Activated CD8-positive, alpha-beta T cell treated with anti-CD3 and anti-CD28 coated beads, Interleukin-2, amount 10 ng/mL, durations not matched to agents 7 days and 5 days (primary cell): Measurements from ENCODE around the gene TRPM3. TPM values are rescaled to one million over a fixed set of nuclear protein-coding genes. Genes with fewer than 3 reads are reported as not detected.

Source experiments
- ATAC-seq: fragments of 150-1000 bp; cut with Tn5 transposase; one replicate; pipeline ENCODE4 v1.10.0; 2021; ENCODE audit warnings: moderate library complexity
- CTCF ChIA-PET: fragments of 350-600 bp; sonication (Branson Sonifier 250); formaldehyde crosslinking; loops from one replicate; lab custom pipeline; 2021; ENCODE audit warnings: antibody characterized with exemption; lab: Charles Lee
- POLR2A ChIA-PET: fragments of 350-600 bp; sonication (Branson Sonifier 250); formaldehyde crosslinking; loops from one replicate; lab custom pipeline; 2021; ENCODE audit warnings: antibody characterized with exemption; lab: Charles Lee
- DNase-seq: peaks from one replicate; pipeline ENCODE4 v3.0.0-alpha.2; 2020
- H3K27ac Mint-ChIP-seq: one replicate; pipeline ENCODE4 v1.8.0; 2021; ENCODE audit warnings: mild to moderate bottlenecking, mixed read lengths
- H3K27me3 Mint-ChIP-seq: one replicate; pipeline ENCODE4 v1.8.0; 2021; ENCODE audit warnings: low read depth, mixed read lengths
- H3K36me3 Mint-ChIP-seq: one replicate; pipeline ENCODE4 v1.8.0; 2021; ENCODE audit warnings: low read depth, mixed read lengths
- H3K4me1 Mint-ChIP-seq: one replicate; pipeline ENCODE4 v1.8.0; 2021; ENCODE audit warnings: low read depth, mixed read lengths
- H3K4me3 Mint-ChIP-seq: one replicate; pipeline ENCODE4 v1.8.0; 2021; ENCODE audit warnings: mild to moderate bottlenecking, mixed read lengths
- H3K9me3 Mint-ChIP-seq: one replicate; pipeline ENCODE4 v1.8.0; 2022; ENCODE audit warnings: mixed read lengths; ENCODE audit not compliant: insufficient read depth
- total RNA-seq, 2 experiments: library from RNA; stranded (reverse); gene quantifications; one replicate each; pipeline ENCODE4 v1.2.3, GENCODE V29; 2021

The TRPM3 gene
- total RNA-seq, 2 experiments from 2014 or later, result not detected

DNA sequence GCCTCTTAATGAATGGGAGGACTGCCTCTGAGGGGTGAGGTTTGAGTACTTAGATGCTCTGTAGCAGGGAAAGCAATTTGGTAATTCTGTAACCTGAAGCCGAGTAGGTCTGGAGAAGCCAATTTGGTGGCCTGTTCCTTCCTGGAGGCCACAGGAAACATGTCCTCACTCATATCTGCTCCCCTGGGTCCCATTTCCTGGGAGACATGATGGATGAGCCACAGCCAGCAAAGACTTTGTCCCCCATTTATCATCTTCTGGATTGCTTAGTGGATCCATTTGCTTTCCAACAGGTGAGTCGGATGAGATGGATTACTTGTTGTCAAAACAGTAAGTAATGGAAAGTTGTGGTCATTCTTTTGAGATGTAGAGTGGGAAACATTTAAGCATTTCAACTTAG, 607.1 kb downstream of the TRPM3 start:
- Mint-ChIP-seq H3K27me3 (peaks cover 1% of the 10 kb centered on the region), H3K27ac (no peak overlapping the region), H3K4me3 (no peak overlapping the region), H3K36me3 (peaks cover 1% of the 10 kb centered on the region), H3K4me1 (no peaks in the 10 kb centered on the region), H3K9me3 (no peaks in the 10 kb centered on the region)
- DNase-seq (no peak), ATAC-seq (no peak)
- ChIA-PET CTCF (interaction anchor here (1.5 to 1.8 kb wide), 2 partner anchors 63 to 88 kb away, joined by 4 to 8 read pairs; no protein-coding TSS in a partner anchor), POLR2A (no interaction called here)

DNA sequence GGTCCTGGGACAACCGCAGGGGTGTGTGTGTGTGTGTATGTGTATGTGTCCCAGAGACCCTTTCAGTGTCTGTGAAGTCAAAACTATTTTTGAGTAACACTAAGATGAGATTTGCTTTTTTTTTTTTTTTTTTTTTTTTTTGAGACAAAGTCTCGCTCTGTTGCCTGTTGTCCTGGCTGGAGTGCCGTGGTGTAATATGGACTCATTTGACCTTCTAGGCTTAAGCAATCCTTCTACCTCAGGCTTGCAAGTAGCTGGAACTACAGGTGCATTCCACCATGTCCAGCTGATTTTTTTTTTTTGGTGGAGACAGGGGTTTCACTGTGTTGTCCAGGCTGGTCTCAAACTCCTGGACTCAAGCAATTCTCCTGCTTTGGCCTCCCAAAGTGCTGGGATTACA, 609.6 kb downstream of the TRPM3 start:
- Mint-ChIP-seq H3K27ac (no peak overlapping the region), H3K36me3 (peaks cover 1% of the 10 kb centered on the region), H3K9me3 (no peaks in the 10 kb centered on the region), H3K4me3 (no peak overlapping the region), H3K27me3 (peaks cover 1% of the 10 kb centered on the region), H3K4me1 (no peaks in the 10 kb centered on the region)
- no peak for ATAC-seq
- DNase-seq, result no peak
- ChIA-PET POLR2A (interaction anchor here (1.1 kb wide), 1 partner anchor 68 kb away, joined by 3 read pairs; no protein-coding TSS in a partner anchor), CTCF (interaction anchor here (4.0 kb wide), 1 partner anchor 10 kb away, joined by 25 read pairs; no protein-coding TSS in a partner anchor)

DNA sequence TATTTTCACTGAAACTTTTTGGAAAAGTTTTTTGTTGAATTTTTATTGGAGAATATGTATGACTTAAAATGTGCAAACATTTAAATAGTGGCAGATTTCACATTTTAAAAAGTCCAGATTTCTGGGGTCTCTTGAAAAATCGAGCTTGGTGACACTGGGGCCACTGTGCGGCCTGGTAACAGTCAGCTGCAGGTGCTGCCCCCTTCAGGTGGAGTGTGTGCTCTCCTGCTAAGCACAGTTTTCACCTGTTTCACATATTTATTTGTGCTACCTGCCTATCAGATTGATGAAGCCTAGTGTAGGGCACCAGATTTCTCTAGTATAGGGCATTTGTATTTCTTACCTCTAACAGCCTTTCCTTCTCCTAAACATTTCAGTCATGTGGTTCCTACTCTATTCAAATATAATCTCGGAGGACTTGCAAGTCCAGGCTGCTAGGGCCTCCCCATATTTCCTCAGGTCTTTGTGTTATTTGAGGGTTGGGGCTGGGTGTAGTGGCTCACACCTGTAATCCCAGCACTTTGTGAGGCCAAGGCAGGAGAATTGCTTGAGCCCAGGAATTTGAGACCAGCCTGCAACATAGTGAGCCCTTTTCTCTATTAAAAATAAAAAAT, 611.2 kb downstream of the TRPM3 start:
- POLR2A ChIA-PET, result interaction anchor here (0.9 kb wide), 1 partner anchor 96 kb away, joined by 3 read pairs; the partner anchor contains the start of gene KLF9
- ATAC-seq, result no peak
- CTCF ChIA-PET, result interaction anchor here (1.0 to 4.0 kb wide), 11 partner anchors 8 to 92 kb away, joined by 3 to 25 read pairs (median 4); no protein-coding TSS in a partner anchor

DNA sequence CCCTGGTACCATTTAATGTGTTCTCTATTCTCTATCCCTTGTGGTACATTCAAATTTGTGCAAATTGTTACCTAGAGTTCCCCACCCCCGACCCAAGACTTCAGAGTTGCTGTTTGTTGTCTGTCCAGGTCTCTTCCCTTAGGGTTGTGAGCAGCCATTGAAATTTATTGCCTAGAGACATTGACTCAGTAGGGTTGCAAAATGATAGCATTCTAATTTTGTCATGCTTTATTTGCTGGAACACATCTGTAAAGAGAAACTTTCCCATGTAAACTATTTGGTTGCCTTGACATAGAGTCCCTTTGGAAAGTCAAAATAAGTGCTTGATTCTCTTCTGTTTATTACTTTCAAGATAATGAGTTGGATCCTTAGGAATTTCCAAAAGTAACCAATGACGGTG, 615.3 kb downstream of the TRPM3 start:
- Mint-ChIP-seq H3K4me1 (peaks cover 4% of the 10 kb centered on the region), H3K9me3 (no peaks in the 10 kb centered on the region), H3K27me3 (no peaks in the 10 kb centered on the region), H3K27ac (no peak overlapping the region), H3K4me3 (no peak overlapping the region), H3K36me3 (no peaks in the 10 kb centered on the region)
- ChIA-PET CTCF (no interaction called here), POLR2A (no interaction called here)
- ATAC-seq (no peak), DNase-seq (no peak)

More for the DNA sequence above, 611.2 kb downstream of the TRPM3 start:
- H3K4me3 Mint-ChIP-seq, result no peak overlapping the region
- H3K4me1 Mint-ChIP-seq, result no peaks in the 10 kb centered on the region
- no peak overlapping the region for H3K27ac Mint-ChIP-seq
- peak; percentile 46 for DNase-seq
- no peaks in the 10 kb centered on the region for H3K36me3 Mint-ChIP-seq
- no peaks in the 10 kb centered on the region for H3K9me3 Mint-ChIP-seq
- H3K27me3 Mint-ChIP-seq, result peaks cover 1% of the 10 kb centered on the region

DNA sequence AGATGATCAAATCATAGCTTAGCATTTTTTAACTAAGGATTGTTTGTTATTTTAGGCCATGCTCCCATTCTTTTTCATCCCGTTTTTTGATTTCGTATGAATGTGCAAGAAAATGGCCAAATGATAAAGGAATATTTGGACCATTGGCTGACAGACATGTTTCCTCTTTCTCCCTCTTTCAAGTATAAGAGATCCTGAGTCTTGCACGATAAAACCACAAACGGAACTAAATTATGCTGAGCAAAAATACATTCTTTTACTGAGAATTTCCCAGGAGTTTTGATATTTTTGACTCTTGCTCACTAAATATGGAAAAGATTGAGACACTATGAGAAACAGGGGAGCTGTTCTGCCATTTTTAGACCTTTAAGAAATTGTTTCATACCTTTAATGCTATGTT, 616.6 kb downstream of the TRPM3 start:
- Mint-ChIP-seq H3K27me3 (no peaks in the 10 kb centered on the region), H3K36me3 (no peaks in the 10 kb centered on the region), H3K4me1 (peaks cover 4% of the 10 kb centered on the region), H3K4me3 (no peak overlapping the region), H3K9me3 (no peaks in the 10 kb centered on the region), H3K27ac (no peak overlapping the region)
- DNase-seq, result no peak
- POLR2A ChIA-PET, result interaction anchor here (0.6 kb wide), 1 partner anchor 79 kb away, joined by 3 read pairs; no protein-coding TSS in a partner anchor
- ATAC-seq, result no peak
- CTCF ChIA-PET, result interaction anchor here (0.7 to 1.4 kb wide), 3 partner anchors 18 to 168 kb away, joined by 3 to 5 read pairs (median 4); no protein-coding TSS in a partner anchor

DNA sequence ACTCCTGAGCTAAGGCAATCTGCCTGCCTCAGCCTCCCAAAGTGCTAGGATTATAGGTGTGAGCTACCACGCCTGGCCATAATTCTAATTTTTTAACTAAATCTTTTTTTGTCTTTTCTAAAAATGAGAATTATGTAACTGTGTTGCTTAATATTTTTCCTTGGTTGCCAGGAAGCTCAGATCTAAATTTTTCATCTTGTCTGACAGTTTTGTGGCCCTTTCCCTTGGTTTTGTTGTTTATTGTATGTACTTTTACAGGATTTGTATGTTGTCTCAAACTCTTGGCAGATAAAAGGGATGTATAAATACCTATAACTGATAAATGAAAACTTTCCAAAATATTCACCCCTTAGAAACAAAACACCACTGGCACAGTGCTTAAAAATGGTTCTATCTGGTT, 618.7 kb downstream of the TRPM3 start:
- no peak for DNase-seq
- ChIA-PET POLR2A (no interaction called here), CTCF (interaction anchor here (0.7 to 2.9 kb wide), 2 partner anchors 30 to 100 kb away, joined by 3 to 11 read pairs; no protein-coding TSS in a partner anchor)
- Mint-ChIP-seq H3K9me3 (no peaks in the 10 kb centered on the region), H3K4me1 (peaks cover 4% of the 10 kb centered on the region), H3K4me3 (no peak overlapping the region), H3K27ac (no peak overlapping the region), H3K36me3 (no peaks in the 10 kb centered on the region), H3K27me3 (no peaks in the 10 kb centered on the region)
- ATAC-seq, result no peak

DNA sequence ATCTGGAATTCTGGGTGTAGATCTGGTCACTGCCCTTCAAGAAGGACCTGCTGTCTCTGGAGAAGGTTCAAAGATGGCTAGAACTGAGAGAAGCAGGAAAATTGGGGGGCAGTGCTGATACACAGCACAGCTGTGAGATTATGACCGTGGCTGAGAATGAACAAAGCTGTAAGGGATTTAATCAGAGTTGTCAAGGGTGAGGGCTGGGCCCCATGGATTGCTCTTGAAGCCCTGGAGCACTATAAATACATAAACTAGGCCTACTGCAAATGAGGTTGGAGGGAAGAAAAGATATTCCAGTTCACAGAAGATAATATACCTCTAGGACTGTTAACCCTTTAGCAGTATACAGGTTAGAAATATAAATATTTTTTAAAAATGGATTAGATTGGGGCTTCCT, 620.6 kb downstream of the TRPM3 start:
- H3K36me3 Mint-ChIP-seq, result no peaks in the 10 kb centered on the region
- DNase-seq, result no peak
- no peaks in the 10 kb centered on the region for H3K9me3 Mint-ChIP-seq
- H3K4me1 Mint-ChIP-seq, result peaks cover 4% of the 10 kb centered on the region
- ChIA-PET POLR2A (no interaction called here), CTCF (interaction anchor here (1.8 to 2.9 kb wide), 2 partner anchors 9 to 102 kb away, joined by 6 to 11 read pairs; no protein-coding TSS in a partner anchor)
- no peak for ATAC-seq
- H3K27me3 Mint-ChIP-seq, result no peaks in the 10 kb centered on the region
- no peak overlapping the region for H3K27ac Mint-ChIP-seq
- no peak overlapping the region for H3K4me3 Mint-ChIP-seq

DNA sequence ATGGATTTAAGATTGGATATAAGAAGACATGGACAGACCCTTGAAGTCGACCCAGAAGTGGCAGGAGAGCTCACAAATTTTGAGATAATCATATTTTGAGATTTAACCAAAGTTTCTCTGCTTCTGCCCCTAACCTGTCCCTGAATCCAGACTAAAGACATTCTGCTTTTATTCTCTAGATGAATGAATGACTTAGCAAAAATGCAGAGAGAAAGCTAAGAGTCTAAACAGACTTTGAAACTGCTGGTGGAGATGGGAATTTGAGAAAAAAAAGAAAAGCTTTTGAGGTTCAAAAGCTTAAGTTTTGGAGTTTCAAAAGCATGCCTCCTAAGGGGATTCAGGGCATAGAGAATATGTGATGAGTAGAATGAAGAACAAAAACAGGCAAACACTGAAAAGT, 621.8 kb downstream of the TRPM3 start:
- CTCF ChIA-PET, result interaction anchor here (1.8 to 2.4 kb wide), 2 partner anchors 11 to 103 kb away, joined by 6 to 8 read pairs; no protein-coding TSS in a partner anchor
- Mint-ChIP-seq H3K27ac (no peak overlapping the region), H3K36me3 (no peaks in the 10 kb centered on the region)

DNA sequence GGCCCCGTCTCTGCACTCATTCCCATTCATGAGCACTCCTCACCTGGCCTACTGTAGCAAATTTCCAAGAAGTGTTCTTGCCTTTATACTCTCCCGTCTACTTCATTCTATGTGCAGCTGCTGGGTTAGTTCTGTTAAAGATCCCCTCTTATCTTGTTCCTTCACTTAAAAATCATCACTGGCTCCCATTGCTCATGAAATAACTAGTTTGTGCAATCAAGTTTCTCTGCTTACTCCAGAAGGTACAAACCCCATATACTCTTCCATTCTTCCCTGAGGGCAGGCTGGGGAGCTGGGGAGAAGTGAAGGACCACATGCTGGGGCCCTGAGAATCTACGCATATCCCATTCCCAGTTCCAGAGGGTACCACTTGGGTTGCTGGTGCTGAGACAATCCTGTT, 622.6 kb downstream of the TRPM3 start:
- Mint-ChIP-seq H3K27me3 (no peaks in the 10 kb centered on the region), H3K4me3 (no peak overlapping the region), H3K36me3 (no peaks in the 10 kb centered on the region), H3K27ac (no peak overlapping the region), H3K9me3 (no peaks in the 10 kb centered on the region), H3K4me1 (peaks cover 17% of the 10 kb centered on the region)
- ATAC-seq (no peak), DNase-seq (no peak)
- CTCF ChIA-PET, result interaction anchor here (1.1 to 2.4 kb wide), 3 partner anchors 11 to 104 kb away, joined by 3 to 8 read pairs (median 6); no protein-coding TSS in a partner anchor
- POLR2A ChIA-PET, result no interaction called here

More for the DNA sequence above, 621.8 kb downstream of the TRPM3 start:
- Mint-ChIP-seq H3K9me3 (no peaks in the 10 kb centered on the region), H3K4me1 (peaks cover 10% of the 10 kb centered on the region), H3K27me3 (no peaks in the 10 kb centered on the region), H3K4me3 (no peak overlapping the region)
- POLR2A ChIA-PET, result no interaction called here
- no peak for ATAC-seq
- no peak for DNase-seq

DNA sequence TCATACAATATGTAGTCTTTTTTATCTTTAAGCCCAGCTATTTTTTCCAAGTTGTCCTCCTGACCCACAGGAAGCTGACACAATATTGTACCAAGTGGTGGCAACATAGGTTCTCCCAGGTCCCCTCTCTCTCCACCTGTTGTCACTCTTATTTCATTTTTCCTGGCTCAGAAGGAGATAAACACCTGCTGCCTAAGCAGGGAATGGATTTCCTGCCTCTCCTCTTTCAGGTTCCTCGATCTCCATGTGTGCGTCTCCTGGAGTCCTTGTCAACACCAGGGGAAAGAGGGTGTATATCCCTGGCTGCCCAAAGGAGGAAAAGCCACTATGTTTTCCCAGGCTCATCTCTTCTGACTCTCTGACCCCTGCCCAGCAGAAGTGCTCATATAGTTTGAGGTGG, 625.2 kb downstream of the TRPM3 start:
- Mint-ChIP-seq H3K9me3 (no peaks in the 10 kb centered on the region), H3K27ac (no peak overlapping the region), H3K27me3 (no peaks in the 10 kb centered on the region), H3K4me1 (peaks cover 34% of the 10 kb centered on the region), H3K4me3 (no peak overlapping the region), H3K36me3 (no peaks in the 10 kb centered on the region)
- ChIA-PET CTCF (no interaction called here), POLR2A (no interaction called here)
- ATAC-seq, result no peak
- no peak for DNase-seq

DNA sequence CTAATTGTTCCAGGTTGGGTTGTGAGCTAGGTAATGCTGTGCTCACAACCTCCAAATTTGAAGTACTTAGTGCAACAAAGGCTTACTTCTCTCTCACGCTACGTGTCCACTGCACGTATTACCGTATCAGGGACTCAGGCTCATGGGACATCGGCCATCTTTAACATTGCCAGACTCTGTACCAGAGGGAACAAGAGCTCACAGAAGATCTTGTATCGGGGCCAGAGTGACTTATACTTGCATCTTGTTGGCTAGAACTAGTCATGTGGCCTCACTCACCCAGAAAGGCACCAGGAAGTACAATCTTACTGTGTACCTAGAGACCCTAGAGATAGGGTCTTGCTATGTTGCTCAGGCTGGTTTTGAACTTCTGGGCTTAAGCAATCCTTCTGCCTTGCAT, 625.9 kb downstream of the TRPM3 start:
- ChIA-PET CTCF (interaction anchor here (0.9 to 2.0 kb wide), 4 partner anchors 11 to 107 kb away, joined by 3 to 9 read pairs (median 5); no protein-coding TSS in a partner anchor), POLR2A (no interaction called here)
- Mint-ChIP-seq H3K9me3 (no peaks in the 10 kb centered on the region), H3K27ac (no peak overlapping the region), H3K36me3 (no peaks in the 10 kb centered on the region), H3K4me1 (peaks cover 34% of the 10 kb centered on the region), H3K4me3 (no peak overlapping the region), H3K27me3 (no peaks in the 10 kb centered on the region)
- ATAC-seq (no peak), DNase-seq (no peak)

DNA sequence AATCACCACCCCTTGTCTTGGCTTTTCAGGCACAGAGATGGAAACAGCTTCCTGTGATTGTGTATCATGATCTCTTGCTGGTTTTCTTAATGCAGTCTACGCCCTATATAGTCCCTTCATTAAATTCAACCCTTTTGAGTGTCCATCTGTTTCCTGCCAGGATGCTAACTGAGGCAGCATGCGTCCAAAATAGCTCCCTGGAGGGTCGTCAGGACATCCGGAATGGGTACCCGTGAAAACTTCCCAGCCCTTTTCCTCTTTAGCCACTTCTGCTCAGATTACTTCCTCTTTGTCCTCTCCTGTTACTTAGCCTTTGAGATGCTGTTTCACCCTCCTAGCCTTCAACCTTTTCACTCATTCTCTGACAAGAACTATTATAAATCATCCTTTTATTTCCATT, 627.2 kb downstream of the TRPM3 start:
- Mint-ChIP-seq H3K27me3 (peaks cover 2% of the 10 kb centered on the region), H3K9me3 (no peaks in the 10 kb centered on the region), H3K4me3 (no peak overlapping the region), H3K36me3 (no peaks in the 10 kb centered on the region), H3K4me1 (peaks cover 34% of the 10 kb centered on the region), H3K27ac (no peak overlapping the region)
- POLR2A ChIA-PET, result interaction anchor here (1.1 to 1.4 kb wide), 2 partner anchors 75 to 136 kb away, joined by 3 to 4 read pairs; no protein-coding TSS in a partner anchor
- DNase-seq (no peak), ATAC-seq (no peak)
- CTCF ChIA-PET, result interaction anchor here (1.2 to 2.0 kb wide), 2 partner anchors 16 to 108 kb away, joined by 6 to 9 read pairs; no protein-coding TSS in a partner anchor
